GM23338 (cell line): ENCODE measurements around the gene ATP4A. TPM values are rescaled to one million over a fixed set of nuclear protein-coding genes. Genes with fewer than 3 reads are reported as not detected.

Experiments used
- ATAC-seq: fragments of 200-7000 bp; cut with Tn5 transposase; 3 replicates; pipeline ENCODE4 v1.9.1; 2020
- DNase-seq: peaks from one replicate; pipeline ENCODE4 v3.0.0-alpha.2; 2015; ENCODE audit warnings: low spot score
- H2AFZ ChIP-seq: fragments of 200-600 bp; sonication (generic); 2 replicates; pipeline ENCODE4 v1.8.0; 2016; ENCODE audit warnings: antibody characterized with exemption, mild to moderate bottlenecking, moderate library complexity
- H3F3A ChIP-seq: fragments of 200-600 bp; sonication (generic); replicated peaks from 2 replicates; pipeline ENCODE4 v1.8.0; 2017; ENCODE audit warnings: antibody characterized with exemption, mixed run types, low read depth
- H3K27ac ChIP-seq: fragments of 200-600 bp; sonication (generic); 2 replicates; pipeline ENCODE4 v1.6.1; 2016; ENCODE audit warnings: low read depth
- H3K27me3 ChIP-seq: fragments of 200-600 bp; sonication (generic); 2 replicates; pipeline ENCODE4 v1.8.0; 2016; ENCODE audit warnings: mild to moderate bottlenecking, mixed run types, moderate library complexity; ENCODE audit not compliant: insufficient read depth
- H3K36me3 ChIP-seq: fragments of 200-600 bp; sonication (generic); 2 replicates; pipeline ENCODE4 v1.8.0; 2016; ENCODE audit warnings: mild to moderate bottlenecking; ENCODE audit not compliant: insufficient read depth
- H3K4me1 ChIP-seq: fragments of 200-600 bp; sonication (generic); 2 replicates; pipeline ENCODE4 v1.8.0; 2016; ENCODE audit warnings: mild to moderate bottlenecking, moderate library complexity; ENCODE audit not compliant: insufficient read depth
- H3K4me2 ChIP-seq: fragments of 200-600 bp; sonication (generic); 2 replicates; pipeline ENCODE4 v1.7.1; 2017; ENCODE audit warnings: mixed run types
- H3K4me3 ChIP-seq: fragments of 200-600 bp; sonication (generic); 2 replicates; pipeline ENCODE4 v1.6.1; 2016; ENCODE audit warnings: mixed run types
- H3K79me2 ChIP-seq: fragments of 200-600 bp; sonication (generic); replicated peaks from 2 replicates; pipeline ENCODE4 v1.8.0; 2017; ENCODE audit warnings: mild to moderate bottlenecking; ENCODE audit not compliant: insufficient read depth
- H3K9me2 ChIP-seq: fragments of 200-600 bp; sonication (generic); 2 replicates; pipeline ENCODE4 v1.8.0; 2017; ENCODE audit not compliant: insufficient read depth
- H4K20me1 ChIP-seq: fragments of 200-600 bp; sonication (generic); replicated peaks from 2 replicates; pipeline ENCODE4 v1.8.0; 2017; ENCODE audit warnings: mild to moderate bottlenecking; ENCODE audit not compliant: insufficient read depth
- H3K27ac Mint-ChIP-seq: 2 replicates; pipeline ENCODE4 v1.8.0; 2020; ENCODE audit warnings: inconsistent platforms, mild to moderate bottlenecking, moderate library complexity, mixed read lengths
- H3K27me3 Mint-ChIP-seq: 3 replicates; pipeline ENCODE4 v1.8.0; 2022; ENCODE audit warnings: low read depth, mild to moderate bottlenecking, moderate library complexity, mixed read lengths, inconsistent platforms; ENCODE audit not compliant: insufficient read depth, poor library complexity
- H3K36me3 Mint-ChIP-seq: 3 replicates; pipeline ENCODE4 v1.8.0; 2021; ENCODE audit warnings: low read depth, mild to moderate bottlenecking, inconsistent platforms, moderate library complexity, mixed read lengths
- H3K4me1 Mint-ChIP-seq: 3 replicates; pipeline ENCODE4 v1.8.0; 2020; ENCODE audit warnings: mild to moderate bottlenecking, inconsistent platforms, mixed read lengths
- H3K4me3 Mint-ChIP-seq: 3 replicates; pipeline ENCODE4 v1.8.0; 2021; ENCODE audit warnings: moderate library complexity, mild to moderate bottlenecking, inconsistent platforms, mixed read lengths
- H3K9me3 Mint-ChIP-seq: 3 replicates; pipeline ENCODE4 v1.8.0; 2020; ENCODE audit warnings: moderate library complexity, mild to moderate bottlenecking, inconsistent platforms, mixed read lengths
- CREB1 ChIP-seq: fragments of 250-450 bp; sonication (Bioruptor Pico); IDR thresholded peaks from 2 replicates; pipeline ENCODE4 v1.5.0; 2020; ENCODE audit warnings: low read depth, mild to moderate bottlenecking, moderate library complexity
- JUNB ChIP-seq: IDR thresholded peaks from one replicate; pipeline ENCODE4 v1.6.1; 2016; ENCODE audit warnings: antibody characterized with exemption; ENCODE audit not compliant: unreplicated experiment
- POLR2AphosphoS5 ChIP-seq: IDR thresholded peaks from 2 replicates; pipeline ENCODE4 v1.6.1; 2016; ENCODE audit warnings: antibody characterized with exemption, low read depth
- ZNF331 ChIP-seq: fragments of 250-450 bp; sonication (Bioruptor Pico); IDR thresholded peaks from 2 replicates; pipeline ENCODE4 v1.5.0; 2020; ENCODE audit warnings: low read depth, mild to moderate bottlenecking, moderate library complexity
- polyA plus RNA-seq: library from polyadenylated mRNA; unstranded; fragments of >200 nt; fragmentation: Nextera tagmentation; extraction: Ambion mirVana; gene quantifications from 2 replicates; pipeline ENCODE4 v1.2.1, GENCODE V29; 2016
- total RNA-seq: library from RNA; depleted of rRNA; stranded (reverse); fragments of >200 nt; shearing (Covaris generic); gene quantifications from 2 replicates; pipeline ENCODE4 v1.2.3, GENCODE V29; 2014
- TF ChIP-seq, protein P1 (sequence below): fragments of 250-450 bp; sonication (Bioruptor Pico); IDR thresholded peaks from 2 replicates; pipeline ENCODE4 v1.5.0; 2020; ENCODE audit warnings: mild to moderate bottlenecking, moderate library complexity
- TF ChIP-seq, protein P2 (sequence below), 2 experiments: fragments of 200-600 bp in 1 of 2; sonication (generic) in 1 of 2; conservative IDR thresholded peaks; 2 replicates each; pipeline versions ENCODE4 v1.5.1 to v1.6.1; 2016 to 2017; ENCODE audit warnings: antibody characterized with exemption in 2 of 2, low read depth in 2 of 2, mild to moderate bottlenecking in 2 of 2, moderate library complexity in 1 of 2

ATP4A gene
- total and polyA plus RNA-seq, 2 experiments from 2014 or later: 0.61 to 0.63 TPM

DNA sequence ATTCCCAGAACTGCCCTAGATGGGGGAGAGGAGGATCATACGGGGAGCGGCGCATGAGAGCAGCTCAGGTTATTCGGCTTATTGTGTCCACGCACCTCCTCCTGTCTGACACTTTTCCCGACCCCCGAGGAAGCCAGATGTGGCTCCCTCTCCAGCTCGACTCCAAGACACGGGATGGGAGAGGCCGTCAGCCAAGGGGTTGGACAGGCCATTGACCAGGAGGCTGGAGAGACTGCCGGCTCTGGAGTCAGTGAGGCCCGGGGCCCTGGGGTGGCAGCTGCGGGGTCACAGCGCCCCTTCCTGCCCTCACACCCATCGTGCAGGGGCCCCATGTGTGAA lies 52.9 kb downstream of the ATP4A start (continued):
- TF ChIP-seq, protein P1, sequence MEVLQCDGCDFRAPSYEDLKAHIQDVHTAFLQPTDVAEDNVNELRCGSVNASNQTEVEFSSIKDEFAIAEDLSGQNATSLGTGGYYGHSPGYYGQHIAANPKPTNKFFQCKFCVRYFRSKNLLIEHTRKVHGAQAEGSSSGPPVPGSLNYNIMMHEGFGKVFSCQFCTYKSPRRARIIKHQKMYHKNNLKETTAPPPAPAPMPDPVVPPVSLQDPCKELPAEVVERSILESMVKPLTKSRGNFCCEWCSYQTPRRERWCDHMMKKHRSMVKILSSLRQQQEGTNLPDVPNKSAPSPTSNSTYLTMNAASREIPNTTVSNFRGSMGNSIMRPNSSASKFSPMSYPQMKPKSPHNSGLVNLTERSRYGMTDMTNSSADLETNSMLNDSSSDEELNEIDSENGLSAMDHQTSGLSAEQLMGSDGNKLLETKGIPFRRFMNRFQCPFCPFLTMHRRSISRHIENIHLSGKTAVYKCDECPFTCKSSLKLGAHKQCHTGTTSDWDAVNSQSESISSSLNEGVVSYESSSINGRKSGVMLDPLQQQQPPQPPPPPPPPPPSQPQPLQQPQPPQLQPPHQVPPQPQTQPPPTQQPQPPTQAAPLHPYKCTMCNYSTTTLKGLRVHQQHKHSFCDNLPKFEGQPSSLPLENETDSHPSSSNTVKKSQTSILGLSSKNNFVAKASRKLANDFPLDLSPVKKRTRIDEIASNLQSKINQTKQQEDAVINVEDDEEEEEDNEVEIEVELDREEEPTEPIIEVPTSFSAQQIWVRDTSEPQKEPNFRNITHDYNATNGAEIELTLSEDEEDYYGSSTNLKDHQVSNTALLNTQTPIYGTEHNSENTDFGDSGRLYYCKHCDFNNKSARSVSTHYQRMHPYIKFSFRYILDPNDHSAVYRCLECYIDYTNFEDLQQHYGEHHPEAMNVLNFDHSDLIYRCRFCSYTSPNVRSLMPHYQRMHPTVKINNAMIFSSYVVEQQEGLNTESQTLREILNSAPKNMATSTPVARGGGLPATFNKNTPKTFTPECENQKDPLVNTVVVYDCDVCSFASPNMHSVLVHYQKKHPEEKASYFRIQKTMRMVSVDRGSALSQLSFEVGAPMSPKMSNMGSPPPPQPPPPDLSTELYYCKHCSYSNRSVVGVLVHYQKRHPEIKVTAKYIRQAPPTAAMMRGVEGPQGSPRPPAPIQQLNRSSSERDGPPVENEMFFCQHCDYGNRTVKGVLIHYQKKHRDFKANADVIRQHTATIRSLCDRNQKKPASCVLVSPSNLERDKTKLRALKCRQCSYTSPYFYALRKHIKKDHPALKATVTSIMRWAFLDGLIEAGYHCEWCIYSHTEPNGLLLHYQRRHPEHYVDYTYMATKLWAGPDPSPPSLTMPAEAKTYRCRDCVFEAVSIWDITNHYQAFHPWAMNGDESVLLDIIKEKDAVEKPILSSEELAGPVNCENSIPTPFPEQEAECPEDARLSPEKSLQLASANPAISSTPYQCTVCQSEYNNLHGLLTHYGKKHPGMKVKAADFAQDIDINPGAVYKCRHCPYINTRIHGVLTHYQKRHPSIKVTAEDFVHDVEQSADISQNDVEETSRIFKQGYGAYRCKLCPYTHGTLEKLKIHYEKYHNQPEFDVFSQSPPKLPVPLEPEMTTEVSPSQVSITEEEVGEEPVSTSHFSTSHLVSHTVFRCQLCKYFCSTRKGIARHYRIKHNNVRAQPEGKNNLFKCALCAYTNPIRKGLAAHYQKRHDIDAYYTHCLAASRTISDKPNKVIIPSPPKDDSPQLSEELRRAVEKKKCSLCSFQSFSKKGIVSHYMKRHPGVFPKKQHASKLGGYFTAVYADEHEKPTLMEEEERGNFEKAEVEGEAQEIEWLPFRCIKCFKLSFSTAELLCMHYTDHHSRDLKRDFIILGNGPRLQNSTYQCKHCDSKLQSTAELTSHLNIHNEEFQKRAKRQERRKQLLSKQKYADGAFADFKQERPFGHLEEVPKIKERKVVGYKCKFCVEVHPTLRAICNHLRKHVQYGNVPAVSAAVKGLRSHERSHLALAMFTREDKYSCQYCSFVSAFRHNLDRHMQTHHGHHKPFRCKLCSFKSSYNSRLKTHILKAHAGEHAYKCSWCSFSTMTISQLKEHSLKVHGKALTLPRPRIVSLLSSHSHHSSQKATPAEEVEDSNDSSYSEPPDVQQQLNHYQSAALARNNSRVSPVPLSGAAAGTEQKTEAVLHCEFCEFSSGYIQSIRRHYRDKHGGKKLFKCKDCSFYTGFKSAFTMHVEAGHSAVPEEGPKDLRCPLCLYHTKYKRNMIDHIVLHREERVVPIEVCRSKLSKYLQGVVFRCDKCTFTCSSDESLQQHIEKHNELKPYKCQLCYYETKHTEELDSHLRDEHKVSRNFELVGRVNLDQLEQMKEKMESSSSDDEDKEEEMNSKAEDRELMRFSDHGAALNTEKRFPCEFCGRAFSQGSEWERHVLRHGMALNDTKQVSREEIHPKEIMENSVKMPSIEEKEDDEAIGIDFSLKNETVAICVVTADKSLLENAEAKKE: no peak

DNA sequence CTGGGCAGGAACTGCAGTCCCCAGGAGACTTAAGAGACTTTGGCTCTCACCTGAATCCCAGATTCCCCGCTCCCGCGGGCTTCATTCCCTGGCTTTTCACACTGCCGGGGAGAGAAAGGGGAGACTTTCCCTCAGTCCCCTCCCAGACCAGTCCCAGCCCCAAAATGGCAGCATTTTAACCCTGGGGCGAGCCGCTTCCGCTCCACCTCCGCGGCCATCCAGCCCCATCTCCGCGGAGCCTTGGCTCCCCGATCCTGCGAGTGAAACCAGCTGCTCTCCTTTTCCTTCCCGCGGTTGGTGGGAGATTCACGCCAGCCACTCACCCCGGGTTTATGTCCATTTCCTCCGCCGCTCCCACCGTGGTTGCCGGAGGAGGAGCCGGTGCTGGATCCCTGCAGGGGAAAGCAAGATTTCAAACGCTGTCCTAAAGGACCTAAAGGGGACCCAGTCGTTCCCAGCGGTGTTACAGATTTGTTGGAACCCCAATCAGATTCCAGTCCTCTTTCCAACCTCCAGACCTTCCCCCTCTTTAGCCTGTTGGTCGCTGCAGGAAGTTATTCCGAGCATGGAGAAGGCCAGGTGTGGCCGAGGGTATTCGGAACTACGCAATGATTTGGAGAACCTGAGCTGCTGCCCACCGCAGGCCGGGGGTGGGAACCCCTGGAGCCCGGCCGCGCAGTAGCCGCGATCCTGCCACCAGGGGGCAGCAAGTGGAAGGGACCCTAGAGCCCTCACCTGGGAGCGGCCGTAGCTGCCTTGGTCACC lies 53.4 kb downstream of the ATP4A start:
- Mint-ChIP-seq H3K27me3 (peaks cover 15% of the 10 kb centered on the region), H3K27ac (peak overlapping the region; percentile 99), H3K9me3 (no peaks in the 10 kb centered on the region; the same call in 1 of the 3 replicates), H3K4me3 (peak overlapping the region; percentile 97), H3K4me1 (peaks cover 33% of the 10 kb centered on the region), H3K36me3 (peaks cover 40% of the 10 kb centered on the region)
- peak; percentile 95 for TF ChIP-seq POLR2AphosphoS5
- TF ChIP-seq, protein P1: no peak
- TF ChIP-seq CREB1 (CRISPR knock-in tag): peak; percentile 44; the same call in 1 of the 2 replicates
- TF ChIP-seq JUNB: no peak
- TF ChIP-seq, protein P2, sequence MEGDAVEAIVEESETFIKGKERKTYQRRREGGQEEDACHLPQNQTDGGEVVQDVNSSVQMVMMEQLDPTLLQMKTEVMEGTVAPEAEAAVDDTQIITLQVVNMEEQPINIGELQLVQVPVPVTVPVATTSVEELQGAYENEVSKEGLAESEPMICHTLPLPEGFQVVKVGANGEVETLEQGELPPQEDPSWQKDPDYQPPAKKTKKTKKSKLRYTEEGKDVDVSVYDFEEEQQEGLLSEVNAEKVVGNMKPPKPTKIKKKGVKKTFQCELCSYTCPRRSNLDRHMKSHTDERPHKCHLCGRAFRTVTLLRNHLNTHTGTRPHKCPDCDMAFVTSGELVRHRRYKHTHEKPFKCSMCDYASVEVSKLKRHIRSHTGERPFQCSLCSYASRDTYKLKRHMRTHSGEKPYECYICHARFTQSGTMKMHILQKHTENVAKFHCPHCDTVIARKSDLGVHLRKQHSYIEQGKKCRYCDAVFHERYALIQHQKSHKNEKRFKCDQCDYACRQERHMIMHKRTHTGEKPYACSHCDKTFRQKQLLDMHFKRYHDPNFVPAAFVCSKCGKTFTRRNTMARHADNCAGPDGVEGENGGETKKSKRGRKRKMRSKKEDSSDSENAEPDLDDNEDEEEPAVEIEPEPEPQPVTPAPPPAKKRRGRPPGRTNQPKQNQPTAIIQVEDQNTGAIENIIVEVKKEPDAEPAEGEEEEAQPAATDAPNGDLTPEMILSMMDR (conservative IDR thresholded peaks at IDR 0.05; ENCODE audit: low read depth in 2 of 2): peak; percentile 86 to 97
- TF ChIP-seq ZNF331 (CRISPR knock-in tag): no peak
- Histone ChIP-seq H3K36me3 (peaks cover 25% of the 10 kb centered on the region), H3K4me1 (peaks cover 27% of the 10 kb centered on the region), H3K27me3 (peaks cover 2% of the 10 kb centered on the region; the same call in 1 of the 2 replicates), H3K27ac (peak overlapping the region; percentile 93), H3K79me2 (peaks cover 33% of the 10 kb centered on the region), H3F3A (0 out of 2 replicates have a peak, but pooled peaks cover 3% of the 10 kb centered on the region), H4K20me1 (peaks cover 6% of the 10 kb centered on the region), H3K4me3 (peak overlapping the region; percentile 87), H3K9me2 (no peaks in the 10 kb centered on the region), H2AFZ (peak overlapping the region; percentile 43; the same call in 1 of the 2 replicates), H3K4me2 (peak overlapping the region; percentile 98)
- ATAC-seq: peak; percentile 82
- peak; percentile 97 for DNase-seq
